Measurements from ENCODE around the gene EPM2AIP1. TPM values are rescaled to one million over a fixed set of nuclear protein-coding genes. Genes with fewer than 3 reads are reported as not detected.
"Not testable (repeated sequence)": the region's sequence is repeated elsewhere in the genome, so short reads cannot be mapped to it uniquely, and the experiment has no call there.

EPM2AIP1 gene
- total RNA-seq = 7.4 and 11.1 TPM in 2 replicates

- DNase-seq (ENCODE audit: low read depth in 2 of 2) = peak in 1 of 2 donors; percentile 91
Observed at GRCh38 chr3:36992806-36993325, at the start of gene EPM2AIP1. TSS of gene EPM2AIP1 (minus strand) at chr3:36993131. CDS start at chr3:36993077, 54 bp downstream.

- not testable (repeated sequence) for DNase-seq (ENCODE audit: low read depth in 2 of 2)
Observed at GRCh38 chr3:37042712-37043111, 49.8 kb upstream of the EPM2AIP1 start.

GRCh38 chr3:37041546-37042195 lies 48.7 kb upstream of the EPM2AIP1 start:
- peak; percentile 6 to 33 for DNase-seq (ENCODE audit: low read depth in 2 of 2)

- no peak for DNase-seq (ENCODE audit: low read depth in 2 of 2)
Observed at GRCh38 chr3:37040231-37040630, 47.3 kb upstream of the EPM2AIP1 start.

GRCh38 chr3:37039161-37039846 lies 46.4 kb upstream of the EPM2AIP1 start:
- DNase-seq (ENCODE audit: low read depth in 2 of 2) = no peak

GRCh38 chr3:37037352-37037751 lies 44.4 kb upstream of the EPM2AIP1 start:
- no peak for DNase-seq (ENCODE audit: low read depth in 2 of 2)

- DNase-seq (ENCODE audit: low read depth in 2 of 2) = no peak
Observed at GRCh38 chr3:37032961-37033360, 40.0 kb upstream of the EPM2AIP1 start.

GRCh38 chr3:37031096-37031682 lies 38.3 kb upstream of the EPM2AIP1 start:
- DNase-seq (ENCODE audit: low read depth in 2 of 2) = peak in 1 of 2 donors; percentile 68

- peak; percentile 33 to 95 for DNase-seq (ENCODE audit: low read depth in 2 of 2)
Observed at GRCh38 chr3:37030588-37030987, 37.7 kb upstream of the EPM2AIP1 start.

GRCh38 chr3:37029516-37030163 lies 36.7 kb upstream of the EPM2AIP1 start:
- no peak for DNase-seq (ENCODE audit: low read depth in 2 of 2)

GRCh38 chr3:37029111-37029510 lies 36.2 kb upstream of the EPM2AIP1 start:
- peak in 1 of 2 donors; percentile 35 for DNase-seq (ENCODE audit: low read depth in 2 of 2)

- peak in 1 of 2 donors; percentile 45 for DNase-seq (ENCODE audit: low read depth in 2 of 2)
Observed at GRCh38 chr3:37028329-37028728, 35.4 kb upstream of the EPM2AIP1 start.

GRCh38 chr3:37026851-37027250 lies 33.9 kb upstream of the EPM2AIP1 start:
- DNase-seq (ENCODE audit: low read depth in 2 of 2) = no peak

GRCh38 chr3:37025561-37026335 lies 32.8 kb upstream of the EPM2AIP1 start:
- no peak for DNase-seq (ENCODE audit: low read depth in 2 of 2)

- DNase-seq (ENCODE audit: low read depth in 2 of 2) = no peak
Observed at GRCh38 chr3:37024820-37025405, 32.0 kb upstream of the EPM2AIP1 start.

- peak; percentile 39 to 41 for DNase-seq (ENCODE audit: low read depth in 2 of 2)
Observed at GRCh38 chr3:37024092-37024491, 31.2 kb upstream of the EPM2AIP1 start.

GRCh38 chr3:37017683-37018082 lies 24.8 kb upstream of the EPM2AIP1 start:
- no peak for DNase-seq (ENCODE audit: low read depth in 2 of 2)

- no peak for DNase-seq (ENCODE audit: low read depth in 2 of 2)
Observed at GRCh38 chr3:37016903-37017302, 24.0 kb upstream of the EPM2AIP1 start.

GRCh38 chr3:37015642-37016041 lies 22.7 kb upstream of the EPM2AIP1 start:
- no peak for DNase-seq (ENCODE audit: low read depth in 2 of 2)

- no peak for DNase-seq (ENCODE audit: low read depth in 2 of 2)
Observed at GRCh38 chr3:37014620-37015019, 21.7 kb upstream of the EPM2AIP1 start.

Data from lung microvascular endothelial cell (primary cell).